ENCODE data around the gene ZNF12.

- TF ChIP-seq CTCF (conservative IDR thresholded peaks at IDR 0.05; ENCODE audit: low read length) (no peak), EZH2phosphoT487 (IDR thresholded peaks at IDR 0.05; ENCODE audit: borderline replicate concordance, low read depth, low read length) (no peak)
Observed at GRCh38 chr7:6705959-6706665, 635 bp downstream of the ZNF12 start.

Data from OCI-LY7 (cell line).